GM12865 (cell line): ENCODE results near the gene FZR1.

Experiments
- DNase-seq: peaks from one replicate; pipeline ENCODE4 v3.0.0; 2010; ENCODE audit warnings: low read depth
- H3K4me3 ChIP-seq: 2 replicates; pipeline ENCODE4 v1.5.1; 2011; ENCODE audit warnings: mild to moderate bottlenecking, low read depth, low read length, control low read depth
- CTCF ChIP-seq: IDR thresholded peaks from 2 replicates; pipeline ENCODE4 v1.5.1; 2011; ENCODE audit warnings: low read length, control low read depth, low read depth, inconsistent platforms; ENCODE audit not compliant: insufficient read depth; ENCODE audit errors: missing control alignments

FZR1 gene

GRCh38 chr19:3474614-3475013 is 31.5 kb upstream of the FZR1 start:
- TF ChIP-seq CTCF = no peak
- no peak overlapping the region for H3K4me3 ChIP-seq
- no peak for DNase-seq

- TF ChIP-seq CTCF = no peak
- H3K4me3 ChIP-seq = no peak overlapping the region
- no peak for DNase-seq
Measured at GRCh38 chr19:3475449-3475848, 30.7 kb upstream of the FZR1 start.

- TF ChIP-seq CTCF = no peak
- DNase-seq = no peak
- no peak overlapping the region for H3K4me3 ChIP-seq
Measured at GRCh38 chr19:3476830-3477229, 29.3 kb upstream of the FZR1 start.

- DNase-seq = no peak
- no peak overlapping the region for H3K4me3 ChIP-seq
- TF ChIP-seq CTCF = no peak
Measured at GRCh38 chr19:3477506-3477905, 28.6 kb upstream of the FZR1 start.

- no peak for TF ChIP-seq CTCF
- no peak overlapping the region for H3K4me3 ChIP-seq
- DNase-seq = no peak
Measured at GRCh38 chr19:3477951-3478350, 28.2 kb upstream of the FZR1 start.

- no peak for DNase-seq
- H3K4me3 ChIP-seq = no peak overlapping the region
- TF ChIP-seq CTCF = no peak
Measured at GRCh38 chr19:3478409-3479176, 27.5 kb upstream of the FZR1 start.

GRCh38 chr19:3479177-3479833 is 26.8 kb upstream of the FZR1 start:
- TF ChIP-seq CTCF = no peak
- H3K4me3 ChIP-seq = no peak overlapping the region
- DNase-seq = peak; percentile 64
